ENCODE results near the gene CORO2A.

Gene CORO2A

DNA sequence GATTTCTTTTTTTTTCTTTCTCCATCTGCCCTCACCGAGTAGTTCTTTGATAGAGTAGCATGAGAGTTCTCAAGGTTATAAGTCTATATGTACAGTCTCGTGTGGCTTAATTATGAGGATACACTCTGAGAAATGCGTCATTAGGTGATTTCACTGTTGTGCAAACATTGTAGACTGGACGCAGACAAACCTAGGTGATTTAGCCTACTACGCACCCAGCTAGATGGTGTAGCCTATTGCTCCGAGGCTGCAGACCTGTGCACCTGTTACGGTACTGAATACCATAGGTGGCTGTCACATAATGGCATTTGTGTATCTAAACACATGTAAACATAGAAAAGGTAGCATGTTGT is 26.9 kb upstream of the CORO2A start:
- DNase-seq (ENCODE audit: low read depth), result no peak

DNA sequence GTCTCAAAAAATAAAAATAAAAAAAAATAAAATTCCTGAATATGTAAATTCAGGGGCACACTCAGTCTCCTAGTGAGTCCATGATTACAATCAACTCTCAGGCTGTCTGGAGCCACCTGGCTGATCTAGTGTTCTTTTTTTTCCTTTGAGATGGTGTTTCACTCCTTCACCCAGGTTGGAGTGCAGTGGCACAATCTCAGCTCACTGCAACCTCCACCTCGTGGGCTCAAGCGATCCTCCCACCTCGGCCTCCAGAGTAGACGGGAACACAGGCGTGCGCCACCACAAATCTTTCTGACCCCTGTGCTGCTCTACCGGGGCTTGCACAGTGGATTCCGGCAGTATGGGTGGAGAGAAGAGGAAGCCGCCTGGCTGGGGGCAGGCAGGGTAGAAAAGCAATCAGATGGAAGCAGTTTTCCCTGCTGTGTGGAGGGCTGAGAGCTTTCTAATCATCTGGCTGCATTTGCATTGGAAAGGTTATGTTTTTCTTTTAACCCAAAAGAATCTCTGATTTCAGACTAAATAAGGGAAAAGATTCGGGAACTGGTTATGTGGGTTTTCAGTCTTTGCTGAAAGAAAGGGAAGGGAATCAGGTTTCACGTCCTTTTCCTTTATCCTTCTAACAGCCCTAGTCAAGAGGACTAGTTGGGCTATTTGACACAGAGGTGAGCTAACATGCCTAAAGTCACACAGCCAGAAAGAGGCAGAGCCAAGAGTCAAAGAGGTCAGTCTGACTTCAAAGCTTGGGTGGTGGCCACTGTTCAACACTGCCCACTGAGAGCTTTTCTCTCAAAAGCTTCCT is 26.3 kb upstream of the CORO2A start:
- no peak for DNase-seq (ENCODE audit: low read depth)

DNA sequence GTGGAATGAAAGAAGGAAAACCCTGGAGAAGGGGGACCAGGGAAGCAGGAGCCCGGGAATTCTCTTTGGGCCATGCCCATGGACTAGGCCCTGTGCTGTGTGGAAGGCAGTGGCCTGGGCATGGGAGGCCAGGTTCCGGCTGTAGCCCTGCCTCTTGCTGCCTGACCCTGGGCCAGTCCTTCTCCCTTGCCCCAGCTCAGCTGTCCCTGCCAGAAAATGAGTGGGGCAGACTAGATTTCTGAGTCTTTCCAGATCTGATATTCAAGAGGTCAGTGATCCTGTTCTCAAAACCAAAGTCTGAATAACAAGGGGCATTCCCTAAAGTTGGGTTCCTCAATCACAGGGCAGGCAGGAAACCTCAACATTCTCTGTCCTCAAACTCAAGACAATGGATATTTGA is 24.8 kb upstream of the CORO2A start:
- DNase-seq (ENCODE audit: low read depth), result no peak

DNA sequence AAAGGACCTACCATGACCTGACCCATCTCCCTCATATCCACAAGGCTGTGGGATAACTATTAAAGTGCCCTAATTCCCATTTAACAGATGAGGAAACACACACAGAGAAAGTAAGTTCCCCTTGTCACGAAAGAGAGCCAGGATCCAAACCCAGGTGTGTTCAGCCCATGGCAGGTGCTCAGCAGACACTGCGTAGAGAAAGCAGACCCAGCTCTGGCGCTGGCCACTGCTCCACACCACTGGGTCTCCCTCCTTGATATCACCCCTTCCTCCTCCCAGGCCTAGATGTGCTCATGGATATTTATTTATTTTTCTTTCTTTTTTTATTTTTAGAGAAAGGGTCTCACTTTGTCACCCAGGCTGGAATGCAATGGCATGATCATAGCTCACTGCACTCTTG is 24.0 kb upstream of the CORO2A start:
- no peak for DNase-seq (ENCODE audit: low read depth)

DNA sequence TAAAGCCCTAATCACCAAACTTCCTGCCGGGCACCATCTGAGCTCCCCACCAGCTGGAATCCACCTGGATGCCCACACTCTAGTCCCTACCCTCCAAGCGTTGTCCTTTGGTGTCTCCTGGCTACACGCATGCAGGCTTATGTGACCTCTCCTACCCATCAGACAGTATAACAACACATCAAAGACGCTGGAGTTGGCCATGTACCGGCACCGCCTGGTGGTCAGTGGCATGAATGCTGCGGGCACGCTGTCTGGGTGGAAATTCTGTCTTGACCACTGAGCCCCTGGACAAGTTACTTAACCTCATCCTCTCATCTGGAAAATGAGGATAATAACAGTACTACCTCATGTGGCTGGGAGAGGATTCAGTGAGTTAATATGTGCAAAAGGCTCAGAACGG is 23.4 kb upstream of the CORO2A start:
- no peak for DNase-seq (ENCODE audit: low read depth)

DNA sequence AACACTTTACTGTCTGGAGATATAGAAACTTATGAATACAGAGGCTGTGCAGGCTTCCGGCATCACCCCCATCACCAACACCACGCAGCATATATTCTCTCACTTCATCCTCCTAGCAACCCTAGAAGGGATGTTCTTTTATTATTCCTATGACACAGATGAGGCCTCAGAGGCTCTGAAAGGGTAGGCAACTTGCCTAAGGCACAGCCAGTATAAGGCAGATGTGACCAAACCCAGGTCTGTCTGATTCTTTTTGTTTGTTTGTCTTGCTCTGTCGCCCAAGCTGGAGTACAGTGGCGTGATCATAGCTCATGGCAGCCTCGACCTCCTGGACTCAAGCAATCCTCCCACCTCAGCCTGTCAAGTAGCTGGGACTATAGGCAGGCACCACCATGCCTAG is 22.8 kb upstream of the CORO2A start:
- no peak for DNase-seq (ENCODE audit: low read depth)

DNA sequence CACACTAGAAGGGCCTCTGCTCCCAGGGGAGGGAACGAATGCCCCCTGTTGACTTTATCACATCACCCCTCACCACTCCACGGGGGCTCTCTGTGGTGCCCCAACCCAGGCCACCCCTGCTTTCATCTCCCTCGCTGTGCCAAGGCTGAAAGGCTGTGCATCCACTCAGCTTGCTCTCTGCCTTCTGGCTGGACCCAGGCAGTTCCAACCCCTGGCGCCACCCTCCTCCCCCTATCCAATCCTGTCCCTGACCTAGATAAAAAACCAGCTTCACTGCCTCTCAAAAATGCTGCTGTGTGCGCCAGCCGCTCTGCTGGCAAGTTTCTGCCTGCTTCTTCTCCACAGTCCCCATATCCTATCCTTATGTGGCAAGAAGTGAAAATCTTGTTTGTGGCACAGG is 22.4 kb upstream of the CORO2A start:
- DNase-seq (ENCODE audit: low read depth), result no peak

DNA sequence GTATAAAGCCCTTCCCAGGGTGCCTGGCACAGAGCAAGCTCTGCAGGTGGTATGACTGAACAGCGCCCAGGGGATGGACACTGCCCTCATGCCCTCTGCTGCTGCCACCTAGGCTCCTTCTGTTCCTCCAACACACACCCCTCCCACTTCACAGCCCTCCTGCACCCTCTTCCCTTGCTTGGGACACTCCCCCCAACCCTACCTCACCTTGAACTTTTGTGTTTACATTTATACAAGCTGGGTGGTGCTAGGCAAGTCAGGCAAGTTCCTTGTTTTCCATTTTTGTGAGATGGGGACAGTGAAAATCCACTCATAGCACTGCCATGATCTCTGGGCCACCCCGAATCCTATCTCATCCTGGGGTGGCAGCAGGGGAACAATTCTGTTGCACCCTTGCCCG is 18.8 kb upstream of the CORO2A start:
- DNase-seq (ENCODE audit: low read depth), result no peak

DNA sequence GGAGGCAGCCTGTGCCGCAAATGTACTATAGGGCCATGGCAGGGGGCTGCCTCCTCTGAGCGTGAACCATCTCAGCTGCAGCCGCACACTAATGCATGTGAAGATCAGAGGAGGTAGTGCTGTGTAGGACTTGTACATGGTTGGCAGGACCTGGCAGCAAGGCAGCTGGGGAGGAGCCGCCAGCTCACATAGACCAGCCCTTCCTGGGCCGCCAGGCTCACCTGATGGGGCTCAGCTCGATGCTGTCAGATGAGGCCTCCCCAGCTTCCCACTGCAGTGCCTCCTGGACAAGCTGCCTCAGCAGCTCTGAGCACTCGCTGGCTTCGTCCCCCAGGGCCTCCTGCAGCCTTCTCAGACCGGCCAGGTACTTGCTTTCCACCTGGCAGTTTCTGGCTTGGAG is 18.0 kb upstream of the CORO2A start:
- DNase-seq (ENCODE audit: low read depth), result no peak

DNA sequence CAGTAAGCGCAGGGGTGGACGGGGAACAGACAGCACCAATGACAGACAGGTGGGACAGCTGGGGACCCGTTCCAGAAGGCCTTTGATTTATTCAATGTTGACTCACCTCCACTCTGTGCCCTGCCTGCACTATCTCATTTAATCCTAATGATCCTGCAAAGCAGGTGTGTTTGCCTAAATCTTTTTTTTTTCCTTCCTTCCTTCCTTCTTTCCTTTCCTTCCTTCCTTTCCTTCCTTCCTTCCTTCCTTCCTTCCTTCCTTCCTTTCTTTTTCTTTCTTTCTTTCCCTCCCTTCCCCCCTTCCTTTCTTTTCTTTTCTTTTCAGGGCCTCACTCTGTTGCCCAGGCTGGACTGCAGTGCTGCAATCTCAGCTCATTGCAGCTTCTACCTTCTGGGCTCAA is 17.1 kb upstream of the CORO2A start:
- DNase-seq (ENCODE audit: low read depth), result no peak

DNA sequence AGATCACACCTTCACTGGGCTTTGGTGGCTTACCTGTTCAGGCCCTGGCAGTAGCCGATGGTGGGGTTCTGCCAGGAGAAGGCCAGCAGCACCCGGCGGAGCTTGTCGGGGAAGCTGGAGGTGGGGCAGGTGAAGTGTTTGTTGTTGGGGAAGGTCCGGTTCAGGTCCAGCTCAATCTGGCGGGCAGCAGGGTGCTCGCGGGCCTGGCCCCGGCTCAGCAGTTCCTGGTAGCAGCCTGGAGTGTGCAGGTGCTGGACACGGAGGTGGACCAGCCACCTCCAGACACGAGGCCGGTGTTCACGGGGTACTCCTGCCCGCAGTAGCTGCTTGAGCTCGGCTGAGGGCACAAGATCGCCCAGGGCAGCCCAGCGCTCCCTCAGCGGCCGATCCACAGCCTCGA is 16.2 kb upstream of the CORO2A start:
- no peak for DNase-seq (ENCODE audit: low read depth)

DNA sequence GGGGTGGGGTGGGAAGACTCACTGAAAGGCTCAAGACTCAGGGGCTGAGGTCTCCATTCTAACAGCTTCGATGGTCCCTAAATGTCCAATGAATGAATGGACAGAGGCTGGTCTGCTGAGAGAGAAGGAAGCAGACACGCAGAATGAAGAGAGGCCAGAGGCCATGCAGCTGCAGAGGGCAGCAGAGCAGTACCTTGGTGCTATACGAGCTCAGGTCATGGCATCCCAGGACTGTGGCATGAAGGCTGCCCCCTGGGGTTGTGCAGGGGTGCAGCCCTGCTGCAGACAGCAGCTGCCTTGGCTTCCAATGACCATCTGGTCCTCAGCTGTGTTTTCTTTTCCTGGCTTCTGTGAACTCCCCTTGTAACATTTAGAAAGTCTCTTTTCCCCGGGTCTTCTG is 15.2 kb upstream of the CORO2A start:
- DNase-seq (ENCODE audit: low read depth), result no peak

DNA sequence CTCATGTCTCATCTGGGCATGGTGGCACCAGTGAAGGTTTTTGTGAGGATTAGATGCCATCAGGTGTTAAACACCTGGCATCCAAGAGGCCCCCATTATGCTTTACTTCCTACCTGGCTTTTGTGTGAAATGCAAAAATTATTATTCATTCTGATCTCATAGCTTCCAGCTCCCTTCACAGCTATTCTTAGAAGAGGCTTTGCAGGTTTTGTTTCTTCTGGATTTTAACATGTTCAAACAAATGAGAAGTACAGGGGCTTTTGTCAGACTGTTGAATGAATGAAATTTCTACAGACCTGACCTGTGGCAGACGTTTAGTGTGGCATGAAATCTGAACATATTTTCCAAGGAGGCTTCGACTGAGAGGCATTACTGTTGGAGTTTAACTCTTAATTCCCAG is 14.3 kb upstream of the CORO2A start:
- DNase-seq (ENCODE audit: low read depth), result no peak

DNA sequence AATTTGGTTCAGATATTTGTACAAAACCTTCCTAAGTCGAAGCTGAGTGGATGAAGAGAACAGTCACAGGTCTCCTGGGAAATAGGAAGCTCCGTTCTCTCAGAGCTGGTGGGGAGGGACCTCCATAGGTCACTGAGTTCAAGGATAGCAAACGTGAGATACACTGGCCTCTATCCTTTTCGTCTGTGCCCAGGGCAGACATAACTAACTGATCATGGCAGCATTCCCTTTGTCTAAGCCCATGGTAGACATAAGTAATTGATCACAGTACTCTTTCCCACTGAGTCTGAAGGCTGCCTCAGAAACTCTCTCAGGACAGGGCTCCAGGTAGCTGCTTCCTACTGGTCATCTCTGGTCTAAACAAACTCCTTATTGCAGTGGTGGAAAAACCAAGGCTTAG is 12.3 kb upstream of the CORO2A start:
- no peak for DNase-seq (ENCODE audit: low read depth)

DNA sequence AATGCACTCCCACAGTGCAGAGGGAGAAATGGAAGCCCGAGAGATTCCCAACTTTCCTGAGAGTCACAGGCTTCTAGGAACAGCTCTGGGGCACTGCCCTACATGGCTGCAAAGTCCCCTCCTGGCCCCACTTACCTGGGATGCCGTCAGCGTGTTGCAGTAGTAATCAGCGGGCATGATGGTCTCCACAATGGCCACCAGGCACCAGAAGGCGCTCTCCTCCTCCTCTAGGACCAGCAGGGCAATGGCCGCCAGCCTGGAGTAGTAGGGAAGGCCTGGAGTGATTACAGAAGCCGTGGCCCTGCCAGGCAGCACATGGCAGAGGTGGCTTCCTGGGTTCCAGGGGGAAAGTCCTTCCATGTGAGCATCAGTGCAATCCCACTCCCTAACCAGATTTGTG is 10.7 kb upstream of the CORO2A start:
- no peak for DNase-seq (ENCODE audit: low read depth)

DNA sequence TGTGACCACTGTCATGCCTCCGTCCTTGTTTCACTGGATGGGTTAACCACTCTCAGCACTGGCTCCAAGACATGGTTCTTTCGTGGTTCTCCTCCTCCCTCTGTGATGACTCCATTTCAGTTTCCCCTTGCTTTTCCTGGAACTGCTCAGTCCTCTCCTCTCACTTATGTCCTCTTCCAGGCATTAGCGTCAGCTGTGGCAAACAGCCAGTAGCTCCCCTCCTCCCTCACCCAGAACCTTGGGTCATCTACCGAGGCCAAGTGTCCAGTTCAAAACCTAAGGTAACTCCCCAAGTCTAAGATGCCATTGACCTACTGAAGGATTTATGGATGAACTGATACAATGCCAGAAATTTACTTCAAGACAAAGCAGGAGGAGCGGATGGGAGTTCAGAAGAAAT is 9.8 kb upstream of the CORO2A start:
- DNase-seq (ENCODE audit: low read depth), result no peak

DNA sequence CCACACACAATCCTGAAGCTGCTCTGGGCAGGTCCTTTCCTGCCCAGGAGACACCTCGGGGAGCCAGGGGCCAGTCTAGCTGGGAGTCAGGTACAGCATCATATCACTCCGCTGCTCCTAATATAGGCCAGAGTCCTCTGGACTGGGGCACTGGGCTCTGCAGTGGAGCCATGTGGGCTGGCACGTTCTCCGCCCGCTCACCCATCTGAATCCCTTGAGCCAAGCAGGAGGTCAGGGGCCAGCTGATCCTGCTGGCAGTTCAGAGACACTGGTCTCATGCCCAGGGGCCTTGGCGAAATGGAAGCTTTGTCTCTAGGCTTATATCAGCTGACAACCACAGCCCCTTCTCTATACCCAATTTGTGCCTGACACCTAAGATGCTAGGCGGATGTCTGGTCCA is 9.3 kb upstream of the CORO2A start:
- no peak for DNase-seq (ENCODE audit: low read depth)

DNA sequence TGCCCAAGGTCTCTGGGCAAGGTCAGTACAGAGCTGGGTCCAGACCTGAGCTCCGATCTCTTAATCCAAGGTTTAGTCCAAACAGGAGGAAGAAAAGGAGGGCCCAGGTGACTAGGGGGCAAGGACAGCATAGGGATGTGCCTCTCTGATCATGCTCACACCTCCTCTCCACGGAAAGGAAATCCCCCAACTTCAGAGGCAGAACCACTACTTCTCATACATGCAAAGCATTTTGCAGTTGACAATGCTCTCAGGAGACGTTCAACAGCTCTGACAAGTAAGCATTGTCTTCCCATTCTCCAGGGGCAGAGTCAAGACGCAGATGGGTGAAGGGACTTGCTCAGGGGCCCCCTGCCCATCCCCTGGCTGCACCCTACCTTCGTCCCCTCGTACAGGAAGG is 8.7 kb upstream of the CORO2A start:
- DNase-seq (ENCODE audit: low read depth), result no peak

DNA sequence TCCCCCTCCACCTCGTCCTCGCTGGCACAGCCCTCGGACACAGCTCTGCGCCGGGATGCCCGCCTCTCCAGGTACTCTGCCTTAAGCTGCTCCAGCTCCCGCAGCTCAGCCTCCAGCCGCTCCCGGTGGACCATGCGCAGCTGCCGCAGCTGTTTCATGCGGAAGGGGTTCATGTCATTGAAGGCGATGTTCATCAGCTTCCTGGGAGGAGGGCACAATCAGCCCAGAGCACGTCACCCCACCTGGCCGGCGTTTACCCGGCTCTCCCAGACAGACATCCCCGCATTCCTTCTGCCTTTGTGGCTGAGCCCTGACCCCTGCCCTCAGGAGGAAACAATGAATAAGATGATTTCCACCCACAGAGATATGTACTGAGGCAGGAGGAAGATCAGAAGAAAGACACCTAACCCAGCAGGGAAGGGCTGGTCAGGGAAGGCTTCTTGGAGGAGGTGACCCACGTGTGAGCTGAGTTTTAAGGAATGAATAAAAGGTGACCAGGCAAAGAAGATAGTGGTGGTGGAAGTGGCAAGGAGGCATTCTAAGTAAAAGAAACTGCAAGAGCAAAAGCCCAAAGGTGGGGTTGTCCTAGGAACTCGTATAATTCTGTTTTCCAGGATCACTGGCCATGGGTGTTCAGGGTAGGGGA is 7.1 kb upstream of the CORO2A start:
- DNase-seq (ENCODE audit: low read depth), result no peak

DNA sequence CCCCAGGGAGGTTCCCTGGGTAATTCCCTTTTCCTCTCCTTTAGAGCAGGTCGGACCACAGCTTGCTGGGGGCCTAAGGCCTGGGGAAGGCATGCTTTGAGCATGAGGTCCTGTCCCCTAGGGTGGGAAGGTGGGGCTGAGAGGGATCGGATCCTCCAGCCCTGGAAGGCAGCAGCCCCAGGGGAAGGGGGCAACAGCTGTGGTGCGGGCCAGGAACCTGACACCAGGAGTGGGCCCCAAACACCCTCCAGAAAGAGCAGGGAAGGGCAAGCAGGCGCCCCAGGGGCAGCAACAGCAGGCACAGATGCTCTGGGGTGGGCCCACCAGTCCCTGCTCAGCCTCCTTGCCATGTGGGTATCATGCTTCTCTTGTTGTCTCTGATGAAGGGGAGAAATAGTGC is 3.2 kb upstream of the CORO2A start:
- DNase-seq (ENCODE audit: low read depth), result no peak

DNA sequence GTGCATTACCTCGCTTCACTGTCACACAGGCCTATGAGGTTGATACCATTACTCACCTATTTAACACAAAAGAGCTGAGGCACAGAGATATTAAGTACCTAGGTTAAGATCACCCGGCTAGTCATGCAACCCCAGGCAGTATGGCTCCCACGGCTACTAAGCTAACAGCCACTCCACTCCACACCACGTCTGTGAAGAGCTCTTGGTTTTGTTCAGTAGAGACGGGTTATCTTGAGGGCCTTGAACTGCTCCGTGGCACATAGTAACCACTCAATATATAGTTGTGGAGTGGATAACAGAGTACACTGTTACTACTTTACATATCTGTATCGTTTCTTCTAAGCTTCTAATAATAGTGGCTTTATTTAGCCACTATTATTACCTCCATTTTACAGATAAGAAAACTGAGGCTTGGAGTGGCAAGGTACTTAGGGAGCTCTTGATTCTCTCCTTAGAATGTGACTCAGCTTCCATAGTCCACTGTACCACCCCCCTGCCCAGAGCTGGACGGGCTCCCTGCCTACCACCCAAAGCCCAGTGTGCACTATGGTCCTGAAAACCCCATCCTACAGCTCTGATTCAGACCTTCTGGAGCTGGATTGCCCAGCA is 1.0 kb upstream of the CORO2A start:
- no peak for DNase-seq (ENCODE audit: low read depth)

DNA sequence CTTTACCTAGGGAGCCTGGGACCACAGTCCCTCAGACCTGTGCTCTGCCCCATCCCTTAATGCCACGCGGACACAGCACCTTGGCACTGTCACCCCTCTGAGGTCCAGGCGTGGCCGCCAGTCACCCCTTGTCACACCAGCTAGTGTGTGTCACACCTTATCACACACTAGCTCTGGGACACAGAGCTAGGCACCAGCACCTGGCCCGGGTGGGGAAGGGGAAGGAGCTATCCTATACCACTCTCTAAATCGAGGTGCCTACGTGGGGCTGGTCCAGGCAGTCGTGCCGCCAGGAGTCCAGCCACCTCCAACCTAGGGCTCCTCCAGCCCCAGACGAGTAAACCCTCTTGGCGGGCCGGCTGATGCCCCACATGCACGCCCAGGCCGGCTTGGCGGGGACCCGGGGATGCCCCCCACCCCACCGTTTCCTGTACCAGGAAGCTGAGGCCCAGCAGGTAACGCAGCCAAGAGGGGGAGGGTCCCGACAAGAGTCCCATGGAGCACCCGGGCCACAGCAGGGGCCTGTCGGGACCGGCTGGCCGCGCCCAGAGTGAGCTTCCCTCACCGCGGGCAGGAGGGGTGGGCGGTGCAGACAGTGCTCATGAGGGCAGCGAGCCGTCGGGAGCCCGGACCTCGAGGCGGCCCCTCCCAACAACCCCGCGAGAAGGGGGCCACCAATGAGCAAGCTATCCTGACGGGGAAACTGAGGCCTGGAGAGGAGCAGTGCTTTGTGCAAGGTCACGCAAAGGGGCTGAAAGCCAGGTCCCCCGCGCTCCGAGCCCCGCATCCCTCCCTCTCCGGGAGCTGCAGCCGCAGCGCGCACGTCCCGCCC is 550 bp downstream of the CORO2A start:
- no peak for DNase-seq (ENCODE audit: low read depth)

DNA sequence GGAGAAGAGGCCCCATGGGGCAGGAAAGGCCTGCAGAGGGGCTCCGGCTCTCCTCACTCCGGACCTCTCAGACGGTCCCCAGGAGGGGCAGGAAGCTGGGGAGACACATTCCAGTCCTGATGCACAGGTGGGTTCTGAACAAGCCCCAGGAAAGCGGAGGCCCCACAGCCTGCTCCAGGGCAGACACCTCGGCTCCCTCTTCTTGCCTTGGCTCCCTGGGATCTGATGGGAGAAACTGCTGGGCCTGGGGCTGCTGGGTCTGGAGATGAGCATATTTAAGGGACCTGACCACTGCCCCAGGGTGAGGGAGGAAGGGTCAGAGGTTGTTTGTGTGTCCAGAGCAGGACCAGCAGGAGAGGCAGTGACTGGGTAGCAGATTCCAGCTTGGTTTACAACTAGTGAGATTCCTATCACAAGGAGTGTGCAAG is 1.2 kb downstream of the CORO2A start:
- no peak for DNase-seq (ENCODE audit: low read depth)
